Parathyroid adenoma (tissue), 2 donors: ENCODE data around the gene USP28.

Experiments used
- H2AFZ ChIP-seq: fragments of 300-600 bp; sonication (generic); one replicate; pipeline ENCODE4 v1.7.0; 2017; ENCODE audit warnings: antibody characterized with exemption, mild to moderate bottlenecking
- H3K27ac ChIP-seq: fragments of 300-600 bp; sonication (generic); one replicate; pipeline ENCODE4 v1.7.0; 2017
- H3K27me3 ChIP-seq: fragments of 300-600 bp; sonication (generic); one replicate; pipeline ENCODE4 v1.7.0; 2017; ENCODE audit warnings: low read length; ENCODE audit not compliant: control insufficient read depth, insufficient read depth
- H3K36me3 ChIP-seq: fragments of 300-600 bp; sonication (generic); one replicate; pipeline ENCODE4 v1.7.0; 2017; ENCODE audit warnings: low read length; ENCODE audit not compliant: control insufficient read depth, insufficient read depth
- H3K4me1 ChIP-seq: fragments of 300-600 bp; sonication (generic); one replicate; pipeline ENCODE4 v1.7.0; 2017; ENCODE audit warnings: control low read depth
- H3K4me2 ChIP-seq: fragments of 300-600 bp; sonication (generic); one replicate; pipeline ENCODE4 v1.7.0; 2017; ENCODE audit warnings: low read length
- H3K4me3 ChIP-seq: fragments of 300-600 bp; sonication (generic); one replicate; pipeline ENCODE4 v1.7.0; 2017; ENCODE audit warnings: low read depth, low read length
- H3K79me2 ChIP-seq: fragments of 300-600 bp; sonication (generic); one replicate; pipeline ENCODE4 v1.7.0; 2017; ENCODE audit warnings: control low read depth
- H3K9ac ChIP-seq: fragments of 300-600 bp; sonication (generic); one replicate; pipeline ENCODE4 v1.7.0; 2017; ENCODE audit warnings: mild to moderate bottlenecking
- H3K9me3 ChIP-seq: fragments of 300-600 bp; sonication (generic); one replicate; pipeline ENCODE4 v1.7.0; 2017; ENCODE audit warnings: low read length; ENCODE audit not compliant: control insufficient read depth
- TF ChIP-seq, protein P1 (sequence below): fragments of 300-600 bp; sonication (generic); IDR thresholded peaks from one replicate; pipeline ENCODE4 v1.7.0; 2017; ENCODE audit warnings: antibody characterized with exemption, mild to moderate bottlenecking
- donor health status: primary hyperparathyroidism.

USP28 gene

DNA sequence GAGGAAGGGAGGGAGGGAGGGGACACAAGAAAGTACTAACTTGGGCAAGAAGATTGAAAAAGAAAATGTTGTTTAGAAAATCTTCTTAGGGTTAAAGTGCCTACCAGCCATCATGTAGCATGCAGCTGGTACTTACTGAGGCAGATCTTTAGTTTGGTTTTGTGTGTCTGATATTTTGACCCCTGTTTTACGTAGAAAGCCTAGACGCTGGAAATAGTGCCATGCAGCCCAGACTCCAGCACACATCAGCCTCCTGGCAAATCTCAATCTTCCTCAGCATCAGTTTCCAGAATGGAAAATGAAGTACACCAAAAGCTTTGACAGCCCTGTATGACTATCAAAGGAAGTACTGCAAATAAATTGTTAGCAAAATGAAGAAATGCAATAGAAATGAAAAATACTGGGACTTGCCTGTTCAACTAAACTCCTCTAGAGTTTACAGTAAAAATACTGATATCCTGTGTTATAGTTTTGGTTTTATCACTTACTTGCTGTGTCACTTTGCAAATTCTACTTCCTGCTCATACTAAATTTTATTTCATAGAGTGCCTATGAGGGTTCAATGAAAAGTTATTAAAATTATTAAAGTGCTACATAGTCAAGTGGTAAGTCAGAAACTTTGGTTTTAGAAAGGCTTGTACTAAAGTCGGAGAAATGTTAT lies 7.4 kb downstream of the USP28 start:
- Histone ChIP-seq H3K27me3 (no peaks in the 10 kb centered on the region), H3K4me1 (no peaks in the 10 kb centered on the region), H3K36me3 (no peaks in the 10 kb centered on the region), H2AFZ (no peak overlapping the region), H3K4me2 (no peak overlapping the region), H3K9me3 (no peaks in the 10 kb centered on the region), H3K4me3 (no peak overlapping the region), H3K27ac (no peak overlapping the region), H3K9ac (no peak overlapping the region), H3K79me2 (no peaks in the 10 kb centered on the region)
- TF ChIP-seq, protein P1, sequence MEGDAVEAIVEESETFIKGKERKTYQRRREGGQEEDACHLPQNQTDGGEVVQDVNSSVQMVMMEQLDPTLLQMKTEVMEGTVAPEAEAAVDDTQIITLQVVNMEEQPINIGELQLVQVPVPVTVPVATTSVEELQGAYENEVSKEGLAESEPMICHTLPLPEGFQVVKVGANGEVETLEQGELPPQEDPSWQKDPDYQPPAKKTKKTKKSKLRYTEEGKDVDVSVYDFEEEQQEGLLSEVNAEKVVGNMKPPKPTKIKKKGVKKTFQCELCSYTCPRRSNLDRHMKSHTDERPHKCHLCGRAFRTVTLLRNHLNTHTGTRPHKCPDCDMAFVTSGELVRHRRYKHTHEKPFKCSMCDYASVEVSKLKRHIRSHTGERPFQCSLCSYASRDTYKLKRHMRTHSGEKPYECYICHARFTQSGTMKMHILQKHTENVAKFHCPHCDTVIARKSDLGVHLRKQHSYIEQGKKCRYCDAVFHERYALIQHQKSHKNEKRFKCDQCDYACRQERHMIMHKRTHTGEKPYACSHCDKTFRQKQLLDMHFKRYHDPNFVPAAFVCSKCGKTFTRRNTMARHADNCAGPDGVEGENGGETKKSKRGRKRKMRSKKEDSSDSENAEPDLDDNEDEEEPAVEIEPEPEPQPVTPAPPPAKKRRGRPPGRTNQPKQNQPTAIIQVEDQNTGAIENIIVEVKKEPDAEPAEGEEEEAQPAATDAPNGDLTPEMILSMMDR = no peak

DNA sequence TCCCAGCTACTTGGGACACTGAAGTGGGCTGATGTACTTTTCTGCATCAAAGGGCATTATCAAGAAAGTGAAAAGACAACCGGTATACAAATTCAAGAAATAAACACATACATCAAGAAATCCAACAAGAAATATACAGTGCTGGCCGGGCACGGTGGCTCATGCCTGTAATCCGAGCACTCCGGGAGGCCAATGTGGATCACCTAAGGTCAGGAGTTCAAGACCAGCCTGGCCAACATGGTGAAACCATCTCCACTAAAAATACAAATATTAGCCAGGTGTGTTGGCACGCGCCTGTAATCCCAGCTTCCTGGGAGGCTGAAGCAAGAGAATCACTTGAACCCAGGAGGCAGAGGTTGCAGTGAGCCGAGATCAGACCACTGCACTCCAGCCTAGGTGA lies 9.5 kb downstream of the USP28 start:
- H3K79me2 ChIP-seq = no peaks in the 10 kb centered on the region
- no peaks in the 10 kb centered on the region for H3K36me3 ChIP-seq
- no peak overlapping the region for H3K4me3 ChIP-seq
- no peak overlapping the region for H3K4me2 ChIP-seq
- H3K27ac ChIP-seq = no peak overlapping the region
- no peak overlapping the region for H2AFZ ChIP-seq
- TF ChIP-seq, protein P1 = no peak
- no peaks in the 10 kb centered on the region for H3K9me3 ChIP-seq
- H3K27me3 ChIP-seq = no peaks in the 10 kb centered on the region
- H3K4me1 ChIP-seq = peaks cover 5% of the 10 kb centered on the region
- no peak overlapping the region for H3K9ac ChIP-seq

DNA sequence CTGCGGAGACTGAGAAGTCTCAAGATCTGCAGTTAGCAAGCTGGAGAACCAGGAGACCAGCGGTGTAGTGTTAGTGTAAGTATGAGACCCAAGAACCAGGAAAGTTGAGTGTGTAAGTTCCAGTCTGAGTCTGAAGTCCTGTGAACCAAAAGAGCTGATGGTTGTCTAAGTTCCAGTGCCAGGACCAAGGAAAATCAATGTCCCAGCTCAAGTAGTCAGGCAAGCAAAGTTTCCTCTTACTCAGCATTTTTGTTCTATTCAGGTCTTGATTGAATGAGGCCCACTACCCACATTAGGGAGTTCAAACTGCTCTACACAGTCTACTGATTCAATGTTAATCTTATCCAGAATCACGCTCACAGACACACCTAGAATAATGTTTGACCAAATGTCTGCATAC lies 11.0 kb downstream of the USP28 start:
- no peaks in the 10 kb centered on the region for H3K79me2 ChIP-seq
- H3K36me3 ChIP-seq = no peaks in the 10 kb centered on the region
- H3K4me2 ChIP-seq = no peak overlapping the region
- no peak overlapping the region for H2AFZ ChIP-seq
- H3K4me3 ChIP-seq = no peak overlapping the region
- H3K27me3 ChIP-seq = no peaks in the 10 kb centered on the region
- no peaks in the 10 kb centered on the region for H3K9me3 ChIP-seq
- peaks cover 5% of the 10 kb centered on the region for H3K4me1 ChIP-seq
- no peak overlapping the region for H3K9ac ChIP-seq
- TF ChIP-seq, protein P1 = no peak
- no peak overlapping the region for H3K27ac ChIP-seq

DNA sequence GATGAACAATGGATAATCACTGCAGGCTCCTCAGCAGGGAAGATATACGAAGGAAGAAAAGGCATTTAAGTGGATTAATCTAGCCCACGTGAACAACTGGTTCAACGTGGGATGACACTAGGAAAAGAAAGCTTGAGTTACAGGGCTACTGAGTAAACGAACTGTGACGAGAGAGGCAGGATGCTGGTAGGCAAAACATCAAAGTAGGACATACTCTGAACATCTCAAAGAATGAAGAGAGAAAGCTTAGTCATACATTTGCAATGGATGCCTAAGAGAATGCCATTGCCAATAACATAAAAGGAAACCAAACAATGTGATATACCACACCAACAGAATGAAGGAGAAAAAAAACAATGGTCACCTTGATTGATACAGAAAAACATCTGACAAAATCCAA lies 12.9 kb downstream of the USP28 start:
- Histone ChIP-seq H3K4me3 (no peak overlapping the region), H3K27ac (no peak overlapping the region), H3K9ac (no peak overlapping the region), H3K4me2 (no peak overlapping the region), H3K9me3 (no peaks in the 10 kb centered on the region), H3K4me1 (peaks cover 5% of the 10 kb centered on the region), H3K36me3 (no peaks in the 10 kb centered on the region), H3K79me2 (no peaks in the 10 kb centered on the region), H2AFZ (no peak overlapping the region), H3K27me3 (no peaks in the 10 kb centered on the region)
- TF ChIP-seq, protein P1 = no peak

DNA sequence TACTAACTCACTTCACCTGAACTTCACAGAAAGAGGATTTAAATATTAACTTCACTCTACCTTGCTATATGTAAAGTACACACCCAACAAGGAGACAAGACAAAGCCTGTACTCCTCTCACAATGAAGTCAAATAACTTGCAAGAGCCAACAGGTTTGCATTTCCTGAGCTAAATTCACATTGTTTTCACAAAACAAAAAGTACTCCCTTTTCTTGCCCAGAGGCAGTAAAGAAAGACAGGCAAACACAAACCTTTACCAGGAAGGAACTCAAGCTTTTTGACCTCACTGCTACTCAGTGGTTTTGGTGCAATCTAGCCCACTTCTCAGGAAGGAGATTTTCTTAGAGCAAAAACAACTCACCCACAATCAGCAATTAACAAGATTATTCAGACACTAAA lies 15.7 kb downstream of the USP28 start:
- Histone ChIP-seq H3K9me3 (no peaks in the 10 kb centered on the region), H3K9ac (no peak overlapping the region), H3K27ac (no peak overlapping the region), H3K4me1 (peaks cover 5% of the 10 kb centered on the region), H3K4me2 (no peak overlapping the region), H3K4me3 (no peak overlapping the region), H3K27me3 (no peaks in the 10 kb centered on the region), H2AFZ (no peak overlapping the region), H3K36me3 (no peaks in the 10 kb centered on the region), H3K79me2 (no peaks in the 10 kb centered on the region)
- TF ChIP-seq, protein P1 = no peak
